GM21786 (cell line): Measurements from ENCODE around the gene PLD5.
"Not testable (repeated sequence)": the region's sequence is repeated elsewhere in the genome, so short reads cannot be mapped to it uniquely, and the experiment has no call there.

Experiments used
- ATAC-seq: cut with Tn5 transposase; IDR thresholded peaks from one replicate; pipeline ENCODE4 v1.9.1; 2021; ENCODE audit not compliant: unreplicated experiment

Gene PLD5

GRCh38 chr1:242081446-242081845 is 443.1 kb downstream of the PLD5 start:
- no peak for ATAC-seq

GRCh38 chr1:242065813-242066212 is 458.7 kb downstream of the PLD5 start:
- ATAC-seq, result no peak

GRCh38 chr1:242062271-242062670 is 462.2 kb downstream of the PLD5 start:
- ATAC-seq, result no peak

GRCh38 chr1:242059976-242060375 is 464.5 kb downstream of the PLD5 start:
- no peak for ATAC-seq

GRCh38 chr1:242058582-242058981 is 465.9 kb downstream of the PLD5 start:
- peak; percentile 73 for ATAC-seq

GRCh38 chr1:242058181-242058580 is 466.3 kb downstream of the PLD5 start:
- not testable (repeated sequence) for ATAC-seq

- no peak for ATAC-seq
Measured at GRCh38 chr1:242057745-242058115, 466.8 kb downstream of the PLD5 start.

- no peak for ATAC-seq
Measured at GRCh38 chr1:242056988-242057744, 467.3 kb downstream of the PLD5 start.

GRCh38 chr1:242055749-242056320 is 468.7 kb downstream of the PLD5 start:
- ATAC-seq, result no peak

- ATAC-seq, result no peak
Measured at GRCh38 chr1:242043165-242043564, 481.3 kb downstream of the PLD5 start.

GRCh38 chr1:242034392-242034791 is 490.1 kb downstream of the PLD5 start:
- no peak for ATAC-seq

GRCh38 chr1:242033447-242033846 is 491.1 kb downstream of the PLD5 start:
- ATAC-seq, result no peak
